OCI-LY3 (cell line): ENCODE data around the gene BRSK1.

Source experiments
- H2AFZ ChIP-seq: fragments of 200-600, 300-600 bp; shearing (Covaris generic); 2 replicates; pipeline ENCODE4 v1.6.0; 2014; ENCODE audit warnings: antibody characterized with exemption, low read depth, low read length
- H3K27ac ChIP-seq: fragments of 200-600, 300-600 bp; sonication (generic); 2 replicates; pipeline ENCODE4 v1.5.1; 2014; ENCODE audit warnings: mild to moderate bottlenecking, low read length, moderate library complexity, mixed read lengths
- H3K27me3 ChIP-seq: fragments of 200-600, 300-600 bp; sonication (generic); 2 replicates; pipeline ENCODE4 v1.6.1; 2014; ENCODE audit warnings: low read depth, low read length, mixed read lengths
- H3K36me3 ChIP-seq: fragments of 200-600, 300-600 bp; sonication (generic); replicated peaks from 2 replicates; pipeline ENCODE3; 2014; ENCODE audit warnings: low read depth, low read length, mixed read lengths
- H3K4me1 ChIP-seq: fragments of 300-600, 200-600 bp; sonication (generic); 2 replicates; pipeline ENCODE4 v1.6.1; 2014; ENCODE audit warnings: low read length, mixed read lengths
- H3K4me2 ChIP-seq: fragments of 200-600, 300-600 bp; sonication (generic); 2 replicates; pipeline ENCODE4 v1.6.1; 2014; ENCODE audit warnings: low read length, mixed read lengths
- H3K4me3 ChIP-seq: fragments of 300-600, 200-600 bp; sonication (generic); 2 replicates; pipeline ENCODE4 v1.5.1; 2014; ENCODE audit warnings: antibody characterized with exemption, mild to moderate bottlenecking, low read length, moderate library complexity
- H3K79me2 ChIP-seq: fragments of 300-600, 200-600 bp; shearing (Covaris generic); 2 replicates; pipeline ENCODE4 v1.6.1; 2014; ENCODE audit warnings: mild to moderate bottlenecking, low read length, mixed read lengths
- H3K9ac ChIP-seq: fragments of 300-600, 200-600 bp; shearing (Covaris generic); 2 replicates; pipeline ENCODE4 v1.6.0; 2014; ENCODE audit warnings: mild to moderate bottlenecking, low read length, moderate library complexity
- H3K9me3 ChIP-seq: fragments of 200-600, 300-600 bp; shearing (Covaris generic); 2 replicates; pipeline ENCODE4 v1.6.1; 2014; ENCODE audit warnings: low read length, mixed read lengths; ENCODE audit not compliant: insufficient read depth
- H4K20me1 ChIP-seq: fragments of 200-600, 300-600 bp; sonication (generic); 2 replicates; pipeline ENCODE4 v1.6.1; 2016; ENCODE audit warnings: low read length, mixed read lengths; ENCODE audit not compliant: insufficient read depth
- EZH2phosphoT487 ChIP-seq: fragments of 200-600 bp; shearing (Covaris generic); IDR thresholded peaks from 2 replicates; pipeline ENCODE4 v1.6.1; 2018; ENCODE audit warnings: antibody characterized with exemption, mixed run types, low read depth
- TF ChIP-seq, protein P1 (sequence below): fragments of 200-600, 300-600 bp; sonication (generic); IDR thresholded peaks from 2 replicates; pipeline ENCODE4 v1.5.1; 2014; ENCODE audit warnings: antibody characterized with exemption, low read length, low read depth

The BRSK1 gene

DNA sequence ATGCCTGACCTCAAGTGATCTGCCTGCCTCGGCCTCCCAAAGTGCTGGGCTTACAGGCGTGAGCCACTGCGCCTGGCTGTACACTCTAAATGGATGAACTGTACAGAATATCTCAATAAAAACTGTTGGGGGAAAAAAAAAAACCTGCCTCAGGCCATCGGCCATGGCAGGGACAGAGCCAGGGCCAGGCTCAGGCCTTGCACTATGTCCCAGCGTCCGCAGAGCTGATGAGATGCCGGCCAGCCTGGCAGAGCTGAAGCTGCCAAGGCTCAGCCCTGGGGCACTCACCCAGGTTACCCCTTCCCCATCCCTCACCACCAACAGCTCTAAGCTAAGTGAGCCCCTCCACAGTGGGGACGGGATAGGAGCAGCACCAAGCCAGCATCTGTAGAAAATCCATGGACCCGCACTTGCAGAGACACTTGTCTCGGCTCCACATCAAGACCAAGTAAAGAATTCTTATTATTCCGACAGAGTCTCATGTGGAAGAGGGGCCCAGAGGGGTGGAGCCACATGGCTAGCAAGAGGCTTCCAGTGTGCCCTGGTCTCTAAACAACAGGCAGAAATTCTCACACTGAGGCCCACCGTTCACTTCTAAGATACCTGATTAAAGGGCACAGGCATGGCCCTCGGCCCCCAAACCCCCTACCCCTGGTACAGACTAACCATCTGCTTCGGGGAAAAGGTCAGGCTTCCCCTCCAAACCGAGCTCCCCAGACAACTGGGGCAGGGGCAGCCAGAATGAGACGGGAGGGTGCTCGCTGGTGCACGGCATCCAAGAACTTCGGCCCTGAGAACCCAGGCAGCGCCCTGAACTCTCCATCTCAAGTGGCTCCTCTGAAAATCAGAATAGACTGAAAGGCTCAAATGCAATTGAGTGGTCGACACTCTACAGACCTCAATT is 30.8 kb upstream of the BRSK1 start:
- H4K20me1 ChIP-seq = peaks cover 76% of the 10 kb centered on the region
- H3K27ac ChIP-seq = peak overlapping the region; percentile 99
- peaks cover 76% of the 10 kb centered on the region for H3K36me3 ChIP-seq
- no peaks in the 10 kb centered on the region for H3K27me3 ChIP-seq
- H3K4me1 ChIP-seq = peaks cover 49% of the 10 kb centered on the region
- H3K4me3 ChIP-seq = peak overlapping the region; percentile 97
- peak overlapping the region; percentile 99 for H3K9ac ChIP-seq
- no peaks in the 10 kb centered on the region for H3K9me3 ChIP-seq
- H3K79me2 ChIP-seq = peaks cover 100% of the 10 kb centered on the region
- TF ChIP-seq, protein P1, sequence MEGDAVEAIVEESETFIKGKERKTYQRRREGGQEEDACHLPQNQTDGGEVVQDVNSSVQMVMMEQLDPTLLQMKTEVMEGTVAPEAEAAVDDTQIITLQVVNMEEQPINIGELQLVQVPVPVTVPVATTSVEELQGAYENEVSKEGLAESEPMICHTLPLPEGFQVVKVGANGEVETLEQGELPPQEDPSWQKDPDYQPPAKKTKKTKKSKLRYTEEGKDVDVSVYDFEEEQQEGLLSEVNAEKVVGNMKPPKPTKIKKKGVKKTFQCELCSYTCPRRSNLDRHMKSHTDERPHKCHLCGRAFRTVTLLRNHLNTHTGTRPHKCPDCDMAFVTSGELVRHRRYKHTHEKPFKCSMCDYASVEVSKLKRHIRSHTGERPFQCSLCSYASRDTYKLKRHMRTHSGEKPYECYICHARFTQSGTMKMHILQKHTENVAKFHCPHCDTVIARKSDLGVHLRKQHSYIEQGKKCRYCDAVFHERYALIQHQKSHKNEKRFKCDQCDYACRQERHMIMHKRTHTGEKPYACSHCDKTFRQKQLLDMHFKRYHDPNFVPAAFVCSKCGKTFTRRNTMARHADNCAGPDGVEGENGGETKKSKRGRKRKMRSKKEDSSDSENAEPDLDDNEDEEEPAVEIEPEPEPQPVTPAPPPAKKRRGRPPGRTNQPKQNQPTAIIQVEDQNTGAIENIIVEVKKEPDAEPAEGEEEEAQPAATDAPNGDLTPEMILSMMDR = no peak
- no peak for TF ChIP-seq EZH2phosphoT487
- H2AFZ ChIP-seq = no peak overlapping the region
- peak overlapping the region; percentile 100 for H3K4me2 ChIP-seq

DNA sequence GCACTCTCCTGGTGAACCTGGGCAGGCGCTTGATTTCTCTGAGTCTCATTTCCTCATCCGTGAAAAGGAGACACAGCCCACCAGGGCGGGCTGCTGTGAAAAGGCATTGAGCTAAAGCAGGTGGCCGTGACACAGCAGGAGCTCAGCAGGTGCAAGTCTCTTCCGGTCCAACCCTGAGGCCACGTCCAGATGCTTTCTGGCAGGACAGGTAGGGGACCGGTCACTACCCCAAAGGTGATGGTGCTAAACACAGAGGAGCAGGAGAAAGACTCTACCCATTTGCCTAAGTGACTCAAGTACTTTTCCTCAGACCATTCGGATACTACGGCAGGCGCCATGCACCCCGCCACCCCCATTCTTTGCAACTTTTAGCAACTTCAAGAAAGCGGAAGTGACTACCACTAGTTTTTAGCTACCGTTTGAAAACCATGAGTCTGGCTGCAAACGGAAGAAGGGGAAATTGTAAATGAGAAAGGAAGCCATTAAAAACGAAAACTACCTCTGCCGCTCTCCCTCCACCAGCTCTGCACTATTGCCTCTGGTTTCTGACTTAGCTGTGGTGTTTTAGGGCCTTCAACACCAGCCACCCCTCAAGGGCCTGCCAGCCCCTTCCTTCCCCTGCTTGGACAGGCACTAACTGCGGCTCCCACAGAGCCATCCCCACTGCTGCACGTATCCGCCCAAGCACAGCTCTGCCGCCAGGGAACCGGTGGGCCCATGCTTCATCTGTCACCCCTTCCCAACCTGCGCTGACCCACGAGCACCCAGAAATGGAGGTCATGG is 29.8 kb upstream of the BRSK1 start:
- Histone ChIP-seq H3K4me2 (peak overlapping the region; percentile 100), H3K4me3 (peak overlapping the region; percentile 97), H3K9ac (peak overlapping the region; percentile 99), H3K4me1 (peaks cover 49% of the 10 kb centered on the region), H3K27ac (peak overlapping the region; percentile 99), H3K9me3 (no peaks in the 10 kb centered on the region), H3K36me3 (peaks cover 66% of the 10 kb centered on the region), H4K20me1 (peaks cover 67% of the 10 kb centered on the region), H3K27me3 (no peaks in the 10 kb centered on the region), H2AFZ (no peak overlapping the region), H3K79me2 (peaks cover 98% of the 10 kb centered on the region)
- TF ChIP-seq, protein P1 = peak; percentile 14; the same call in 1 of the 2 replicates
- TF ChIP-seq EZH2phosphoT487 = no peak

DNA sequence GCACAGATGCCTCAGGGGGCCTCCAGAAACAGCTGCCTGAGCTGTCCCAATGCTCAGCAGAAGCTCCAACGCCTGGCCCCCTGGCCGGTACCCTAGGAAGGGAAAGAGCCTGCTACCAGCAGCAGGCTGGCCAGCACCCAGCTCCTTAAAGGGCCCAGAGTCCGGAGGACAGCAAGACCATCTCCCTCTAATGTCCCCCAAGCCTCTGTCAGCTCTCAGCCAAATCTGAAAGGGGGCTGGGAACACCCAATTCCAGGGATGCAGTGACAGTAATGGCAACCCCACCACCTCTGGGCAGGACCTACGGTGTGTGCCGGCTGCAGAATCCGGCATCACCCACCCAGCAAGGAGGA is 29.2 kb upstream of the BRSK1 start:
- H2AFZ ChIP-seq = no peak overlapping the region
- peak overlapping the region; percentile 99 for H3K27ac ChIP-seq
- H3K79me2 ChIP-seq = peaks cover 96% of the 10 kb centered on the region
- H4K20me1 ChIP-seq = peaks cover 62% of the 10 kb centered on the region
- H3K4me3 ChIP-seq = peak overlapping the region; percentile 97
- no peaks in the 10 kb centered on the region for H3K27me3 ChIP-seq
- H3K36me3 ChIP-seq = peaks cover 66% of the 10 kb centered on the region
- TF ChIP-seq, protein P1 = no peak
- TF ChIP-seq EZH2phosphoT487 = no peak
- H3K9ac ChIP-seq = peak overlapping the region; percentile 99
- H3K4me1 ChIP-seq = peaks cover 51% of the 10 kb centered on the region
- H3K9me3 ChIP-seq = no peaks in the 10 kb centered on the region
- H3K4me2 ChIP-seq = peak overlapping the region; percentile 100
